Heart right ventricle (tissue), 16 donors: ENCODE measurements around the gene FBLN5. TPM values are rescaled to one million over a fixed set of nuclear protein-coding genes. Genes with fewer than 3 reads are reported as not detected.
A peak's percentile ranks its signal among the peaks of the same experiment; 100 is the strongest.

Source experiments
- ATAC-seq, 8 donors: fragments of 200-7000 bp; cut with Tn5 transposase; one replicate each; pipeline ENCODE4 v1.9.1; 2020; ENCODE audit warnings: mild to moderate bottlenecking in 8 of 8, moderate library complexity in 8 of 8, moderate number of reproducible peaks in 1 of 8
- DNase-seq, 2 donors: peaks; one replicate each; pipeline ENCODE4 v3.0.0-alpha.2; 2020
- H3K27ac ChIP-seq, 10 donors: fragments of 200-600 bp; sonication (generic) in 2 of 10; one replicate each; pipeline versions ENCODE4 v1.5.0 to v1.8.0; 2020 to 2022; ENCODE audit warnings: mild to moderate bottlenecking in 3 of 10
- H3K27me3 ChIP-seq, 7 donors: fragments of 200-600 bp; one replicate each; pipeline ENCODE4 v1.8.0; 2021 to 2022; ENCODE audit warnings: mild to moderate bottlenecking in 2 of 7
- H3K36me3 ChIP-seq, 9 donors: fragments of 200-600 bp; sonication (generic) in 1 of 9; one replicate each; pipeline versions ENCODE4 v1.5.0 to v1.8.0; 2020 to 2022; ENCODE audit warnings: mild to moderate bottlenecking in 2 of 9
- H3K4me1 ChIP-seq, 9 donors: fragments of 200-600 bp; sonication (generic) in 1 of 9; one replicate each; pipeline versions ENCODE4 v1.5.0 to v1.8.0; 2020 to 2022; ENCODE audit warnings: mild to moderate bottlenecking in 4 of 9
- H3K4me3 ChIP-seq, 10 donors: fragments of 200-600 bp; sonication (generic) in 2 of 10; one replicate each; pipeline versions ENCODE4 v1.5.0 to v1.8.0; 2020 to 2022; ENCODE audit warnings: mild to moderate bottlenecking in 7 of 10, moderate library complexity in 2 of 10
- H3K9me3 ChIP-seq, 11 donors: fragments of 200-600 bp in 10 of 11; sonication (generic) in 2 of 11; one replicate each; pipeline versions ENCODE4 v1.5.0 to v1.8.0; 2013 to 2022; ENCODE audit warnings: mild to moderate bottlenecking in 2 of 11, control low read depth in 1 of 11, moderate library complexity in 1 of 11
- CTCF ChIP-seq, 9 donors: fragments of 200-600 bp; sonication (generic) in 2 of 9; IDR thresholded peaks; one replicate each; pipeline versions ENCODE4 v1.5.0 to v1.8.0; 2021 to 2022; ENCODE audit warnings: antibody characterized with exemption in 9 of 9, mild to moderate bottlenecking in 5 of 9, moderate library complexity in 1 of 9
- WGBS, 2 donors: extraction: QIAGEN DNeasy Blood & Tissue Kit; methylation state at CpG; one replicate each; pipeline ENCODE4 v1.1.7; 2013; ENCODE audit warnings: inconsistent platforms in 1 of 2; 5-methylcytosine and 5-hydroxymethylcytosine counted together
- intact Hi-C, 10 donors: fragments of 100-400 bp; cut with DNase I; formaldehyde crosslinking; loops; one replicate each; pipeline versions ENCODE4 v1.11.1 to v1.14.2; 2022
- polyA plus RNA-seq, 2 donors: library from polyadenylated mRNA; stranded (reverse); fragments of 200-250 nt; gene quantifications; one replicate each; pipeline ENCODE4 v1.2.3, GENCODE V29; 2013
- total RNA-seq, 10 donors: library from RNA; stranded (reverse); fragmentation: NEBNext Ultra II Directional in 3 of 10; extraction: Animal tissue kit (Norgen Biotek cat#: 25700) in 3 of 10; gene quantifications; one replicate each; pipeline versions ENCODE4 v1.2.1 to v1.2.4, GENCODE V29; 2021 to 2023
- donor health status: Arrhythmogenic right ventricular cardiomyopathy.
- donor health status: ischemic (EF 13 %, LVEDD 7.1; RV severe dilation, severe dysfunction).
- donor health status: healthy with polysubstance abuse.
- donor health status: DM: no; HTN: yes; CAD: no.
- donor health status: DM: no; HTN: no; CAD: no.
- donor health status: ischemic (EF 25% LVEDD 6.9; RV normal size, moderate dysfunction).
- donor health status: ischemic (EF 25% LVEDD 5.7; RV mildly dilated, moderate dysfunction).
- donor health status: healthy.
- donor health status: DM: yes; HTN: yes; CAD: no.
- donor health status: Ischemic cardiomyopathy.
- donor health status: ischemic (EF 35%, LVEDD 5.7; RV mildly dilated, moderate dysfunction).
- donor health status: nonischemic (EF 11% LVEDD 7.7; RV severe dilation, severe dysfunction).
- donor health status: DM: yes; HTN: yes; CAD: no.
- donor health status: PGD.
- donor health status: ischemic (EF 29% LVEDD 5.4; RV normal size, mild dysfunction).
- donor health status: nonischemic (EF 23%, LVEDD 6.1; RV moderate dilation, normal function).

The FBLN5 gene
- total and polyA plus RNA-seq, 12 donors = 25.3 to 91.5 (median 41.7) TPM

GRCh38 chr14:91940209-91940608, 7.3 kb downstream of the FBLN5 start:
- intact Hi-C loops = no loop called here
- no peak for TF ChIP-seq CTCF (IDR thresholded peaks at IDR 0.05)
- WGBS, 2 donors = 90 to 95% methylated on average over 3 of the region's 3 CpGs
- DNase-seq (no peak), ATAC-seq (no peak)
- H3K9me3 ChIP-seq = peaks cover 0 to 10% (median 0%) of the 10 kb centered on the region in 11 donors
- peaks cover 0 to 25% (median under 1%) of the 10 kb centered on the region in 7 donors for H3K27me3 ChIP-seq
- H3K4me3 ChIP-seq = no peak overlapping the region
- H3K4me1 ChIP-seq = peaks cover 0 to 18% (median 3%) of the 10 kb centered on the region in 9 donors
- H3K36me3 ChIP-seq = peaks cover 0 to 48% (median 0%) of the 10 kb centered on the region in 9 donors
- H3K27ac ChIP-seq = no peak overlapping the region

DNA sequence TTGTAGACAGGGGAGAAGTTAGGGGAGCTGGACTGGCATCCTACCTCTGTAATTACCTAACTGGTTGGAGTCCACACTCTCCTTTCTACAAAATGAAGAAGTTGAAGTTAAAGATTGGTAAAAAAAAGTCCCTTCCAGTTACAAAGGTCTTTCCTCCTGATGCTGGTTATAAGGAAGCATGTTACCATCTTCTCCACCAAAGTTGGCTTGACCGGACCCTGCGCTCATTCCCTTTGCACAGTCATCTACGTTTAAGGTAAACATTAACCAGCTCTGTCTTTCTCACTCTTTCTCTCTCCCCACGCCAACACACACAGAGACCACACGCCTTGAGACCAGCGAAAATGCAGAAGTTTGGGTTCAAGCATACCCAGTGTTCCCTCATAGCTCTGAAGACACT, 11.9 kb downstream of the FBLN5 start:
- intact Hi-C loops = no loop called here
- H3K36me3 ChIP-seq = peaks cover 0 to 55% (median 0%) of the 10 kb centered on the region in 9 donors
- 91 to 92% methylated on average over 6 of the region's 6 CpGs for WGBS, 2 donors
- DNase-seq = no peak
- H3K27ac ChIP-seq = peak overlapping the region in 7 of 10 donors; percentile 4 to 70 (median 39)
- no peak overlapping the region for H3K4me3 ChIP-seq
- peaks cover 0 to 3% (median 0%) of the 10 kb centered on the region in 7 donors for H3K27me3 ChIP-seq
- no peak for ATAC-seq
- TF ChIP-seq CTCF (IDR thresholded peaks at IDR 0.05) = no peak
- H3K9me3 ChIP-seq = peaks cover 0 to 10% (median 0%) of the 10 kb centered on the region in 11 donors
- H3K4me1 ChIP-seq = peaks cover 0 to 18% (median 0%) of the 10 kb centered on the region in 9 donors

DNA sequence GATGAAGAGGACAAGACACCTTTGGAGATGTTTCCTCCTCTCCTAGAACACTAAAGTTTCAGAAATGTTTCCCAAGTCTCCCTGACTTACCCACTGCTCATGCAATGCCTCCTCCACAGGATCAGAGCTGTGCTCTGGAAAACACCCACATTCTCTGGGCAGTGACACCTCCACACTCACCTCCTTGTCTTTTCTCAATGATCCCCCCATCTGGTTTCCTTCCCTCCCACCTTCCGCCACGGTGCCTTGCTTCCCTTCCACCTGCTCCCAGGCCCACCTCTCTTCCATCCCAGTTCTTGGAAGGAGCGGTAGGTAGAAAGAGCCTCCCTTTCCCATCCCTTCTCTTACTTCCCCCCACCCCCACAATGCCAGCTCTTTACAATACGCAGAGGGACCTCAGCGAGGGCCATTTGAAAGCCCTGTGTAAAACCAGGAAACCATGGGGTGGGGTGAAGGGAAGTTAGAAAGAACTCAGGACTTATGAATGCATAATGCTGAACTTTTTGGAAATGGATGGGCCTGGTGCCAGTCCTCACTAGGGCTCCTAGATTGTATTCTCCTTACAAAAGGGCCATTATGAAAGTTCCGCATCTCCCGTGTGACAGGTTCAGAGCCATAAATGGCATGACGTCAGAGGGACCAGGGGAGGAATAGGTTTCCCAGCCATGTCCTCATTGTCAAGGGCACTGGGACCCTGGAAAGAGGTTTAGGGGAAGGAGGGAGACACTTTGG, 12.8 kb downstream of the FBLN5 start:
- Histone ChIP-seq H3K27me3 (peaks cover 0 to 3% (median 0%) of the 10 kb centered on the region in 7 donors), H3K9me3 (peaks cover 0 to 3% (median 0%) of the 10 kb centered on the region in 11 donors), H3K4me1 (peaks cover 0 to 23% (median 0%) of the 10 kb centered on the region in 9 donors), H3K36me3 (peaks cover 0 to 47% (median 0%) of the 10 kb centered on the region in 9 donors), H3K4me3 (no peak overlapping the region), H3K27ac (peak overlapping the region in 6 of 10 donors; percentile 12 to 70 (median 45))
- intact Hi-C loops = no loop called here
- no peak for TF ChIP-seq CTCF (IDR thresholded peaks at IDR 0.05)
- WGBS, 2 donors = 71% methylated on average over 8 of the region's 8 CpGs
- ATAC-seq (peak; percentile 26 to 82 (median 58)), DNase-seq (peak in 1 of 2 donors; percentile 53)

DNA sequence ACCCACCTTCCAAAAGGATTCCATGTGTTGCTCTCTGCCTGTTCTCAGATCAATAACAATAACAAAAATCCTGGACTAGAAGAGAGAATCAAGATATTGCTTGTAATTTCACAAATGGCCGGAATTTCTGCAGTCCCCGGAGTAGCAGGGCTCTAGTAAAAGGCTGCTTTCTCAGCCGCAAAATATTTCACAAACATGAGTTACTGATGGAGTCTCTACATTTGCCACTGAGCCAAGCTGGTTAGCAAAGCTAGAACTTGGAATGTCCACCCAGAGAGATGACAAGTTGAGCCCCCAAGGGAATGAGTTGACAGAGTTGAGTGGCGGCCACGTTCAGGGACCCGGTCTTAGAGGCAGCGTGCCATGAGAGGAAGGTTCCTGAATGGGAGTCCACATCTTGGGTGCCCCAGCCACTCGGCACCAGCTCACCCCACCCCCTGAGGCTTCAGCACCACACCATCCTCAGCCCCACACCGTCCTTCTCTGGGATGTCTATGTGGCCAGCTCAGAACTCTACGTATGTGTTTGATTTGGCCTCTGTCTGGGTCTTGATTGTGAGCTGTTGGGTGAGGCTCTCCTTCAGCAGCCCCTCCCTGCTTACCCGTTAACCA, 15.9 kb downstream of the FBLN5 start:
- TF ChIP-seq CTCF (IDR thresholded peaks at IDR 0.05) = no peak
- Histone ChIP-seq H3K4me1 (peaks cover 0 to 39% (median 3%) of the 10 kb centered on the region in 9 donors), H3K27ac (peak overlapping the region in 2 of 10 donors; percentile 14 to 53), H3K27me3 (peaks cover 0 to 3% (median 0%) of the 10 kb centered on the region in 7 donors), H3K4me3 (no peak overlapping the region), H3K9me3 (no peaks in the 10 kb centered on the region), H3K36me3 (peaks cover 0 to 25% (median 0%) of the 10 kb centered on the region in 9 donors)
- ATAC-seq (peak in 6 of 8 donors; percentile 13 to 69 (median 48)), DNase-seq (no peak)
- WGBS, 2 donors = 74 to 78% methylated on average over 11 of the region's 11 CpGs
- intact Hi-C loops = no loop called here
